Measurements from ENCODE around the gene PRICKLE2.

Gene PRICKLE2

DNA sequence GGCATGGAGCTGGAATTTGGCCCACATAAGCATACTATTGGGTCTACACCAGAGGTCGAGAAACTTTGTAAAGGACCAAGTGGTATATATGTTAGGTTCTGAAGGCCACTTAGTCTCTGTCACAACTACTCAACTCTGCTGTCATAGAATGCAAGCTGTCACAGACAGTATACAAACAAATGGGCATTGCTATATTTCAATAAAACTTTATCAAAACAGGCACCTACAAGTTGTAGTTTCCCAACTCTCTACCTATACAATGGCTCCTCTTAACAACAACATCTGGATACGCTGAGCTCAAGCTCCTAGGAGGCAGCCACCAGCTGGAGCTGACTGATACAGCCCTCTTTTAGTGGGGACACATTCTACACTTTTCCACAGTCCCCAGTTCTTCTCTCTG lies 15.7 kb upstream of the PRICKLE2 start:
- DNase-seq (ENCODE audit: insufficient read length, low spot score) (no peak), FAIRE-seq (no peak)
- no peak for TF ChIP-seq POU2F2 (IDR thresholded peaks at IDR 0.05; ENCODE audit: low read depth, low read length)
- no peak for TF ChIP-seq POLR2A (IDR thresholded peaks at IDR 0.05; ENCODE audit: low read depth, low read length)
- no peak for TF ChIP-seq TAF1 (IDR thresholded peaks at IDR 0.05; ENCODE audit: low read depth, low read length)
- no peak for TF ChIP-seq PAX5 (IDR thresholded peaks at IDR 0.05; ENCODE audit: insufficient read depth, low read length, severe bottlenecking)

DNA sequence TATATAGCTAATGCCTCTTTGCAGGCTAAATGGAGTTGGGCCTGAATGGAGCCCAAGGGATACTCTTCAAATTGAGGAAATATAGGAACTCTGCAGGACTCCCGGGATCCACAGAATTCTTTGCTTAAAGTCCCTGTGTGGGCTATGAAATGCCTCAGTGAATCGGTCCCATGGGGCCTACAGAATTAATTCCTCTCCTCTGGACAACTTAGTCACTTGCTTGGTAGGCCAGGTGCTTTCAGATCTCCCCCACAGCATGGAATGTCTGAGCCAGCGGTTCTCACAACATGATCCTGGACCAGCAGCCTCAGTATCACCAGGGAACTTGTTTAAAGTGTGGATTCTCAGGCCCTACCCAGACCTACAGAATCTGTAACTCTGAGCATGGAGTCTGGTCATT lies 15.1 kb upstream of the PRICKLE2 start:
- TF ChIP-seq PAX5 (IDR thresholded peaks at IDR 0.05; ENCODE audit: insufficient read depth, low read length, severe bottlenecking) = no peak
- TF ChIP-seq TAF1 (IDR thresholded peaks at IDR 0.05; ENCODE audit: low read depth, low read length) = no peak
- TF ChIP-seq POLR2AphosphoS5 (IDR thresholded peaks at IDR 0.05; ENCODE audit: low read depth, low read length) = no peak
- TF ChIP-seq POLR2A (IDR thresholded peaks at IDR 0.05; ENCODE audit: low read depth, low read length) = no peak
- no peak for TF ChIP-seq POU2F2 (IDR thresholded peaks at IDR 0.05; ENCODE audit: low read depth, low read length)
- no peak for TF ChIP-seq SPI1 (IDR thresholded peaks at IDR 0.05; ENCODE audit: low read depth, low read length)
- FAIRE-seq (no peak), DNase-seq (ENCODE audit: insufficient read length, low spot score) (no peak)

DNA sequence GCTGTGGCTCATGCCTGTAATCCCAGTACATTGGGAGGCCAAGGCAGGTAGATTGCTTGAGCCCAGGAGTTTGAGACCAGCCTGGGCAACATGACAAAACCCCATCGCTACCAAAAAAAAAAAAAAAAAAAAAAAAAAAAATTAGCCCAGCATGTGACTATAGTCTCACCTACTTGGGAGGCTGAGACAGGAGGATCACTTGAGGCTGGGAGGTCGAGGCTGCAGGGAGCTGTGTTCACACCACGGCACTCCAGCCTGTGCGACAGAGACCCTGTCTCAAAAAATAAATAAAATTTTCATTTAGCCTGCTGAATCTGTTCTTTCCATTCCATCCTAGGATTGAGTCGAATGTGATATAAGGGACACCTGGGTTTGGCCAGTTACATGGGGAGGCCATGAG lies 14.6 kb upstream of the PRICKLE2 start:
- FAIRE-seq (no peak), DNase-seq (ENCODE audit: insufficient read length, low spot score) (no peak)
- TF ChIP-seq POLR2A (IDR thresholded peaks at IDR 0.05; ENCODE audit: low read depth, low read length) (no peak), SPI1 (IDR thresholded peaks at IDR 0.05; ENCODE audit: low read depth, low read length) (no peak), TAF1 (IDR thresholded peaks at IDR 0.05; ENCODE audit: low read depth, low read length) (no peak), POLR2AphosphoS5 (IDR thresholded peaks at IDR 0.05; ENCODE audit: low read depth, low read length) (no peak), PAX5 (IDR thresholded peaks at IDR 0.05; ENCODE audit: insufficient read depth, low read length, severe bottlenecking) (no peak), POU2F2 (IDR thresholded peaks at IDR 0.05; ENCODE audit: low read depth, low read length) (no peak)

DNA sequence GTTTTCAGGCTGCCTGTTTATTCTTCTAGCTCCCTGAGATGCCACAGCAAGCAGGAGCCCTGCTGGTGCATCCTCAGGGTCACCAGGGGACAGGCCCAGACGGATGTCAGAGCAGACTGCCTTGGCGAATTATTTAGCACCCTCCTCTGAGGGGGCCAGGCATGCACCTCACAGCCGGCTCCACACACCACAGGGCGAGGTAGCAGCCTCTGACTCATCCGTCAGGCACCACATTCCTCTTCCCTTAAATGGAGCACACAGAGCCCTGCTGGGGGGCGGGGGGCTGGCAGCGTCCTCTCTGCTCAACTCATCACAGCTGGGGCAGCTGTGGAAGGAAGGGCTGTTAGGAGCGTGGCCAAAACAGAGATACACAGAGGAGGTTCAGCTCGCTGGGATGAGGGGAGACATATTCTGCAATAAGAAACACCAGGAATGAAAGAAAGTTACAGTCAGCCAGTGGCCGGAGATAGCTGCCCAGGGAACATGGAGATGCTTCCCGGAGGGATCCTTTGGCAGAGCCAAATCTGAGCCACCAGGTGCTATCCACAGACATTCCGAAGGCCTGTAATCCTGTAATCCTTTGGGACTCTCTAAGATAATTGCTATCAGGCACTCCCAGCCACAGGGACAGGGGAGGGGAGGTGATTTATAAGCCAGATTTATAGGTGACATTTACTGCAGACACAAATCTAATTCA lies 13.9 kb upstream of the PRICKLE2 start:
- no peak for DNase-seq (ENCODE audit: insufficient read length, low spot score)

DNA sequence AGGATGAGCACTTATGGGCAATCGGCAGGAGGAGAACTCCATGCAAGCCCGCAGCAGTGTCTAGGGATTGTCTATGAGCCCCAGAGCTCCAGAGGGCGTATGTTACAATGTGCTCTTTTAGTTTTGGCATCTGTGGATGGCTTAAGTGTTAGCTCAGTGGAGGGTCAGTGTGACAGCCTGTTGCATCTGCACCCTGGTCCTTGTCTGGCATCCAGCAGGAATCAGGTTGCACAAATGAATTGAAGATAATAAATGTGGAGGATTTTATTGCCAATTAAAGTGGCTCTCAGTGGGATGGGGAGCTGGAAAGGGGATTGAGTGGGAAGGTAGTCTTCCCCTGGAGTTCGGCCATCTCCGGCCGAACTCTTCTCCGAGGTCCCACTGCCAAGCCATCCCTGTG lies 11.8 kb upstream of the PRICKLE2 start:
- TF ChIP-seq POLR2A (IDR thresholded peaks at IDR 0.05; ENCODE audit: low read depth, low read length) (no peak), TAF1 (IDR thresholded peaks at IDR 0.05; ENCODE audit: low read depth, low read length) (no peak), POU2F2 (IDR thresholded peaks at IDR 0.05; ENCODE audit: low read depth, low read length) (no peak), POLR2AphosphoS5 (IDR thresholded peaks at IDR 0.05; ENCODE audit: low read depth, low read length) (no peak)
- FAIRE-seq = no peak
- no peak for DNase-seq (ENCODE audit: insufficient read length, low spot score)

More for the DNA sequence above, 13.9 kb upstream of the PRICKLE2 start:
- no peak for FAIRE-seq
- TF ChIP-seq POLR2AphosphoS5 (IDR thresholded peaks at IDR 0.05; ENCODE audit: low read depth, low read length) = no peak
- no peak for TF ChIP-seq POLR2A (IDR thresholded peaks at IDR 0.05; ENCODE audit: low read depth, low read length)
- no peak for TF ChIP-seq PAX5 (IDR thresholded peaks at IDR 0.05; ENCODE audit: insufficient read depth, low read length, severe bottlenecking)

DNA sequence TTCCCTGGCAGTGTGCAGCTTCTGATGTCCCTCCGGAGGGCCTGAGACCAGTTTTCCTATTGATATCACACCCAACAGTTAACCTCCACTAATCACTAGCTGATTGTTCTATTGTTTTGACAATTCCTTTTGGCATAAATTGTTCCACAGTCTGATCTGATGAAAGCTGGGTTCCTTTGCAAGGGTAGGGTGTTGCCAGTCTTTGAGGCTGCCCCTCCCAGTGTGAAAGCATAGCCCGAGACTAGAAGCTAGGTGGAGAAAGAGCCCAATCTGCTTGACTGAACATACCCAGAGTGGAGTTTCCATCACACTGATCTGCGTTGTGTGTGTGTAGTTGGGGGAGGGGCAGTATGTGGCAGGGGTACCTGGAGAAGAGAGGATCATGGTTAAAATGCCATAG lies 10.3 kb upstream of the PRICKLE2 start:
- FAIRE-seq = no peak
- TF ChIP-seq TAF1 (IDR thresholded peaks at IDR 0.05; ENCODE audit: low read depth, low read length) (no peak), PAX5 (IDR thresholded peaks at IDR 0.05; ENCODE audit: insufficient read depth, low read length, severe bottlenecking) (no peak), SPI1 (IDR thresholded peaks at IDR 0.05; ENCODE audit: low read depth, low read length) (no peak), POLR2AphosphoS5 (IDR thresholded peaks at IDR 0.05; ENCODE audit: low read depth, low read length) (no peak), POU2F2 (IDR thresholded peaks at IDR 0.05; ENCODE audit: low read depth, low read length) (no peak), POLR2A (IDR thresholded peaks at IDR 0.05; ENCODE audit: low read depth, low read length) (no peak)
- DNase-seq (ENCODE audit: insufficient read length, low spot score) = no peak

DNA sequence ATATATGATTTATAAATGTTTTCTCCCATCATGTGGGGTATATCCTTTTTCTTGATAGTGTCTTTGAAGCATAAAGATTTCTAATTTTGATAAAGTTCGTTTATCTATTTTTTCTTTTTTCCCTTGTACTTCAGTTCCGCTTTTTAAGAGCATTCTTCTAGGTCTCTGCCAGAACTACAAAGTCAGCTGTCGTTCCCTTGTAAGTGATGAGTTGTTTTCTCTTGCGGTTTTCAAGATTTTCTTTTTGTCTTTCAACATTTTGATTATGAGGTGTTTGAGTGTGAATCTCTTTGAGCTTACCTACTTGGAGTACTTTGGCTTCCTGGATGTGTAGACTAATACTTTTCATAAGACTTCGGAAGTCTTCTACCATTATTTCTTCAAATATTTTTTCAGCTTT lies 9.3 kb upstream of the PRICKLE2 start:
- FAIRE-seq = no peak
- TF ChIP-seq POU2F2 (IDR thresholded peaks at IDR 0.05; ENCODE audit: low read depth, low read length) (no peak), POLR2A (IDR thresholded peaks at IDR 0.05; ENCODE audit: low read depth, low read length) (no peak), SPI1 (IDR thresholded peaks at IDR 0.05; ENCODE audit: low read depth, low read length) (no peak), POLR2AphosphoS5 (IDR thresholded peaks at IDR 0.05; ENCODE audit: low read depth, low read length) (no peak), TAF1 (IDR thresholded peaks at IDR 0.05; ENCODE audit: low read depth, low read length) (no peak), PAX5 (IDR thresholded peaks at IDR 0.05; ENCODE audit: insufficient read depth, low read length, severe bottlenecking) (no peak)
- DNase-seq (ENCODE audit: insufficient read length, low spot score) = no peak

DNA sequence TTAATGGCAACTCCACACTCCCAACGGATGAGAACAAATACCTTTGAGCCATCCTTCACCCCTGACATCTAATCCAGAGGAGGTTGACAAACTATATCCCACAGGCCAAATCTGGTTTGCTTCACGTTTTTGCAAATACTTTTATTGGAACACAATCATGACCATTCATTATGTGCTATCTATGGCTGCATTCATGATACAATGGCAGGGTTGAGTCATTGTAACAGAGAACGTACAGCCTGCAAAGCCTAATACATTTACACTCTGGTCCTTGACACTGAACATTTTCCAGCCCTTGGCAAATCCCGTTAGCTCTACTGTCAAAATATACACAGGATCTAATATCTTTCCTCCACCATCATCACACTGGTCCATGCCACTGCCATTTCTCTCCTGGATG lies 7.6 kb upstream of the PRICKLE2 start:
- TF ChIP-seq POU2F2 (IDR thresholded peaks at IDR 0.05; ENCODE audit: low read depth, low read length) (no peak), SPI1 (IDR thresholded peaks at IDR 0.05; ENCODE audit: low read depth, low read length) (no peak), POLR2AphosphoS5 (IDR thresholded peaks at IDR 0.05; ENCODE audit: low read depth, low read length) (no peak)
- DNase-seq (ENCODE audit: insufficient read length, low spot score) (no peak), FAIRE-seq (no peak)

DNA sequence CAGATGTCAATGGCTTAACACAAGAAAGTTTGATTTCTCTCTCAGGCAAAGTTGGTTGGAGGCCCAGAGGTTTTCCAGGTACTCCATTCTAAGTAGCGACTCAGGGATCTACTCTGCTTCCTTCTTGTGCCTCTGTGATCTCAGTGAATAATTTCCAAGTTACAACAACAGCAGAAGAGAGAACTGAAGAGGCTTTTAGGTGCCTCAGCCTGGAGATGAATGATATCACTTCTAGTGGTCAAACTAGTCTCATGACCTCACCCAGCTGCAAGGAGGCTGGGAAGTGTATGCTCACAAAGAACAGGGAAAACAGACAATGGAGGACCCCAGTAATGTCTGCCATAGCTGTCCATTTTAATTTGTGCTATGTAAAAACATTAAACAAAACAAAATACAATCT lies 4.6 kb upstream of the PRICKLE2 start:
- FAIRE-seq (no peak), DNase-seq (ENCODE audit: insufficient read length, low spot score) (no peak)
- no peak for TF ChIP-seq POLR2A (IDR thresholded peaks at IDR 0.05; ENCODE audit: low read depth, low read length)
- TF ChIP-seq SPI1 (IDR thresholded peaks at IDR 0.05; ENCODE audit: low read depth, low read length) = no peak

DNA sequence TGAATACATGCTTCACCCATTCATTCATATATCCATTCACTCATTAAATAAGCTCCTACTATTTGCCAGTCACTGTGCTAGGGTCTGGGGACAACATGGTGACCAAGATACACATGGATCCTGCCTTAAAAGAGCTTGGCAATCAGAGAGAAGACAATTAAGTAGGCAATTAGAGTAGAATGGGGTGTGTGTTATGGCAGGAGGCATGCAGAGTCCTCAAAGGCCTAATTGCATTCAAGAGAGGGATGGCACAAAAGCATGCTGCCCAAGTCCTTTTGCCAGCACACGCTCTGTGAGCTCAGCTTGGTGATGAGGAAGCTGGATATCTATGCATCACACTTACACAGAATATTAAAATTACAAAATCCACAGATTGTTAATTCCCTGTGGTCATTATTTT lies 2.8 kb upstream of the PRICKLE2 start:
- FAIRE-seq (no peak), DNase-seq (ENCODE audit: insufficient read length, low spot score) (no peak)
- no peak for TF ChIP-seq POU2F2 (IDR thresholded peaks at IDR 0.05; ENCODE audit: low read depth, low read length)
- TF ChIP-seq TAF1 (IDR thresholded peaks at IDR 0.05; ENCODE audit: low read depth, low read length) = no peak
- TF ChIP-seq POLR2AphosphoS5 (IDR thresholded peaks at IDR 0.05; ENCODE audit: low read depth, low read length) = no peak
- TF ChIP-seq SPI1 (IDR thresholded peaks at IDR 0.05; ENCODE audit: low read depth, low read length) = no peak
- no peak for TF ChIP-seq POLR2A (IDR thresholded peaks at IDR 0.05; ENCODE audit: low read depth, low read length)
- no peak for TF ChIP-seq PAX5 (IDR thresholded peaks at IDR 0.05; ENCODE audit: insufficient read depth, low read length, severe bottlenecking)

Data from GM12891 (cell line).